K562 (cell line): ENCODE measurements around the gene ARV1. TPM values are rescaled to one million over a fixed set of nuclear protein-coding genes. Genes with fewer than 3 reads are reported as not detected.
A peak's percentile ranks its signal among the peaks of the same experiment; 100 is the strongest.

Experiments used
- ATAC-seq: fragments of 200-7000 bp; cut with Tn5 transposase; 3 replicates; pipeline ENCODE4 v1.9.1; 2020; ENCODE audit warnings: moderate library complexity
- Bru-seq: library from RNA; stranded (reverse); fragments of 400-500 nt; gene quantifications from one replicate; lab custom pipeline; 2021; lab: Mats Ljungman, UMichigan
- BruChase-seq, 2 experiments: library from RNA; stranded (reverse); fragments of 400-500 nt; gene quantifications; one replicate each; lab custom pipeline; 2021; lab: Mats Ljungman, UMichigan
- BruUV-seq: library from RNA; stranded (reverse); fragments of 400-500 nt; replicated peaks from 2 replicates; lab custom pipeline; 2021; lab: Mats Ljungman, UMichigan
- CTCF ChIA-PET: fragments of 300-600 bp; formaldehyde crosslinking; extraction: SDS; loops from one replicate; lab custom pipeline; 2021; ENCODE audit warnings: low intra/inter-chr PET ratio; lab: Yijun Ruan, JAX
- POLR2A ChIA-PET: fragments of 300-600, 350-650 bp; sonication (Branson Sonifier 250); formaldehyde crosslinking; extraction: SDS; loops from one replicate; lab custom pipeline; 2021; ENCODE audit warnings: antibody characterized with exemption, inconsistent platforms; lab: Yijun Ruan, JAX
- DNase-seq, 4 experiments: peaks; one replicate each; pipeline versions ENCODE4 v3.0.0 to v3.0.0-alpha.2; 2011 to 2018; ENCODE audit warnings: low spot score in 3 of 4, mixed read lengths in 3 of 4; ENCODE audit errors: extremely low read depth in 1 of 4
- FAIRE-seq: peaks from 2 replicates; lab custom pipeline; 2011; peaks lifted over from hg19 to GRCh38; lab: Jason Lieb, UNC
- H2AFZ ChIP-seq: 2 replicates; pipeline ENCODE4 v1.6.0; 2011; ENCODE audit warnings: low read depth, low read length, control low read depth, inconsistent platforms
- H3K27ac ChIP-seq: fragments of 200-600 bp; 3 replicates; pipeline ENCODE4 v1.8.0; 2011; ENCODE audit warnings: low read depth, mild to moderate bottlenecking, control low read depth, inconsistent platforms, low read length, moderate library complexity, mixed read lengths; ENCODE audit errors: extremely low read depth
- H3K27me3 ChIP-seq, 2 experiments: fragments of 300-600 bp in 1 of 2; 2 replicates in 1 of 2; 3 replicates in 1 of 2; pipeline versions ENCODE4 v1.6.0 to v1.8.0; 2011; ENCODE audit warnings: inconsistent platforms in 2 of 2, low read length in 2 of 2, mild to moderate bottlenecking in 1 of 2, mixed read lengths in 1 of 2, moderate library complexity in 1 of 2; ENCODE audit not compliant: control insufficient read depth in 2 of 2, insufficient read depth in 2 of 2
- H3K36me3 ChIP-seq: fragments of 300-600 bp; 3 replicates; pipeline ENCODE4 v1.8.0; 2011; ENCODE audit warnings: mild to moderate bottlenecking, low read length, inconsistent platforms; ENCODE audit not compliant: control insufficient read depth, insufficient read depth
- H3K4me1 ChIP-seq, 2 experiments: fragments of 200-600 bp in 1 of 2; replicated peaks in 1 of 2; 2 replicates in 1 of 2; 3 replicates in 1 of 2; pipeline versions ENCODE4 v1.5.1 to v1.8.0; 2011; ENCODE audit warnings: inconsistent platforms in 2 of 2, low read length in 2 of 2, mild to moderate bottlenecking in 1 of 2, mixed read lengths in 1 of 2, moderate library complexity in 1 of 2; ENCODE audit not compliant: control insufficient read depth in 2 of 2, insufficient read depth in 2 of 2
- H3K4me2 ChIP-seq: 2 replicates; pipeline ENCODE4 v1.6.1; 2011; ENCODE audit warnings: low read length, control low read depth, inconsistent platforms, mixed read lengths; ENCODE audit not compliant: insufficient read depth
- H3K4me3 ChIP-seq: fragments of 200-600 bp; sonication (generic), shearing (Covaris generic); 2 replicates; pipeline ENCODE4 v1.5.1; 2016; ENCODE audit warnings: control low read depth, inconsistent platforms
- H3K79me2 ChIP-seq: fragments of 200-600 bp; 3 replicates; pipeline ENCODE4 v1.8.0; 2011; ENCODE audit warnings: low read length, inconsistent platforms; ENCODE audit not compliant: control insufficient read depth, insufficient read depth
- H3K9ac ChIP-seq, 2 experiments: 2 replicates each; pipeline versions ENCODE4 v1.6.0 to v1.6.1; 2011; ENCODE audit warnings: low read depth in 2 of 2, low read length in 2 of 2, control low read depth in 1 of 2, inconsistent platforms in 1 of 2, mild to moderate bottlenecking in 1 of 2, mixed read lengths in 1 of 2; ENCODE audit not compliant: insufficient read depth in 1 of 2
- H3K9me1 ChIP-seq: one replicate; pipeline ENCODE4 v1.6.0; 2011; ENCODE audit warnings: inconsistent platforms, mild to moderate bottlenecking, low read length, moderate library complexity; ENCODE audit not compliant: control insufficient read depth, insufficient read depth
- H3K9me3 ChIP-seq: replicated peaks from 2 replicates; pipeline ENCODE4 v1.5.1; 2011; ENCODE audit warnings: low read depth, low read length, inconsistent platforms; ENCODE audit not compliant: control insufficient read depth, insufficient read depth
- H4K20me1 ChIP-seq: replicated peaks from 2 replicates; pipeline ENCODE4 v1.6.1; 2011; ENCODE audit warnings: low read length, inconsistent platforms, mixed read lengths; ENCODE audit not compliant: control insufficient read depth, insufficient read depth
- NFYB ChIP-seq: IDR thresholded peaks from 2 replicates; pipeline ENCODE4 v1.6.1; 2011; ENCODE audit warnings: mild to moderate bottlenecking, moderate library complexity; ENCODE audit not compliant: insufficient read length; ENCODE audit errors: extremely low read depth
- POLR2AphosphoS2 ChIP-seq: IDR thresholded peaks from 2 replicates; pipeline ENCODE4 v1.6.1; 2012; ENCODE audit warnings: low read length, improper control_type of control experiment
- RAD51 ChIP-seq: fragments of 450-650 bp; IDR thresholded peaks from 2 replicates; pipeline ENCODE4 v1.7.1; 2016; ENCODE audit warnings: low read depth, mild to moderate bottlenecking, borderline replicate concordance
- RBM39 ChIP-seq: fragments of 200-400 bp; formaldehyde crosslinking; optimal IDR thresholded peaks from 2 replicates; pipeline ENCODE3; 2018; ENCODE audit warnings: low read depth, low read length
- ZNF717 ChIP-seq: fragments of 250-450 bp; sonication (Bioruptor Pico); IDR thresholded peaks from 2 replicates; pipeline ENCODE4 v1.5.0; 2021
- WGBS: fragments of 100-300 bp; shearing (Covaris generic); methylation state at CpG from one replicate; pipeline ENCODE4 v1.1.6; 2016; ENCODE audit warnings: low coverage, mixed read lengths; ENCODE audit not compliant: insufficient coverage; ENCODE audit errors: missing lambda C conversion rate; 5-methylcytosine and 5-hydroxymethylcytosine counted together
- in situ Hi-C: fragments of 300-500 bp; cut with MboI; formaldehyde crosslinking; loops from 4 replicates; pipeline ENCODE4 v1.15.0; 2018; ENCODE audit warnings: inconsistent platforms, mixed read lengths
- intact Hi-C: fragments of 100-400 bp; cut with micrococcal nuclease; formaldehyde crosslinking; loops from 2 replicates; pipeline ENCODE4 v1.14.2; 2022
- long read RNA-seq, 3 experiments: library from polyadenylated mRNA in 2 of 3; library from RNA in 1 of 3; unstranded in 2 of 3; stranded (forward) in 1 of 3; transcript quantifications; one replicate each; pipeline ENCODE4 v2.0.0, GENCODE V29; 2019 to 2022
- polyA minus RNA-seq, 3 experiments: library from RNA; depleted of rRNA, polyadenylated mRNA; stranded (reverse); fragments of >200 nt; gene quantifications; 2 replicates each; pipeline ENCODE4 v1.2.3, GENCODE V29; 2011
- polyA plus RNA-seq, 8 experiments: library from polyadenylated mRNA; depleted of rRNA in 4 of 8; stranded (reverse) in 5 of 8; unstranded in 3 of 8; fragments of >200 nt; fragmentation: Nextera tagmentation in 2 of 8; fragmentation: Illumina TruSeq in 1 of 8; extraction: Ambion mirVana in 2 of 8; extraction: Trizol in 1 of 8; gene quantifications; 2 replicates each; pipeline versions ENCODE4 v1.2.1 to v1.2.3, GENCODE V29; 2011 to 2014; ENCODE audit warnings: inconsistent platforms in 1 of 8, missing spikeins in 1 of 8
- total RNA-seq, 7 experiments: library from RNA; depleted of rRNA in 6 of 7; stranded (reverse); fragments of >200 nt in 6 of 7; fragmentation: Illumina TruSeq in 2 of 7; extraction: Trizol in 2 of 7; gene quantifications; 2 replicates each; pipeline versions ENCODE4 v1.2.1 to v1.2.3, GENCODE V29; 2011 to 2021; ENCODE audit warnings: low replicate concordance in 1 of 7
- TF ChIP-seq, protein P1 (sequence below): sonication (generic); formaldehyde crosslinking; IDR thresholded peaks from 2 replicates; pipeline ENCODE4 v1.8.0; 2023; ENCODE audit warnings: mild to moderate bottlenecking, missing genetic modification reagents
- TF ChIP-seq, protein P2 (sequence below): sonication (generic); formaldehyde crosslinking; IDR thresholded peaks from 2 replicates; pipeline ENCODE4 v1.8.1; 2023; ENCODE audit warnings: mild to moderate bottlenecking, missing genetic modification reagents, moderate library complexity

Gene ARV1
- total RNA-seq (2011; cell fraction: chromatin; rRNA removed; ENCODE audit: low replicate concordance) = 34.0 and 60.9 TPM in 2 replicates
- total RNA-seq (2011; cell fraction: nucleolus; rRNA removed) = 35.9 and 44.0 TPM in 2 replicates
- 68.0 and 76.8 TPM in 2 replicates for total RNA-seq (2011; cell fraction: nucleoplasm; rRNA removed)
- total RNA-seq (2014; rRNA removed) (54.8 and 66.6 TPM in 2 replicates), total RNA-seq (2014; rRNA removed; fragmentation: Illumina TruSeq; extraction: Trizol) (85.3 and 92.3 TPM in 2 replicates), total RNA-seq (2015; rRNA removed; fragmentation: Illumina TruSeq; extraction: Trizol) (70.0 and 74.0 TPM in 2 replicates), total RNA-seq (2021) (63.5 and 65.5 TPM in 2 replicates), polyA plus RNA-seq (2011; rRNA removed) (101 and 139 TPM in 2 replicates), polyA plus RNA-seq (2014; fragmentation: Illumina TruSeq; extraction: Trizol) (110 and 129 TPM in 2 replicates), polyA plus RNA-seq (2014; fragmentation: Nextera tagmentation; extraction: Ambion mirVana) (10 to 100 TPM; 61.9 to 71.0 TPM), polyA plus RNA-seq (2014; rRNA removed) (117 and 128 TPM in 2 replicates), polyA minus RNA-seq (2011; rRNA and poly(A)+ RNA removed) (49.0 and 59.1 TPM in 2 replicates), Bru-seq, nascent RNA (percentile 91 among the genes with signal in this experiment), BruChase-seq, experiment 1, labeled RNA remaining after a 2-hour chase (percentile 94 among the genes with signal in this experiment), BruChase-seq, experiment 2, labeled RNA remaining after a 6-hour chase (percentile 89 among the genes with signal in this experiment)
- 40.2 and 61.9 TPM in 2 replicates for polyA plus RNA-seq (2011; cell fraction: cytosol; rRNA removed)
- polyA plus RNA-seq (2011; cell fraction: nucleus; rRNA removed) = 45.5 and 69.3 TPM in 2 replicates
- 68.8 and 104 TPM in 2 replicates for polyA plus RNA-seq (2012)
- 18.5 and 25.1 TPM in 2 replicates for polyA minus RNA-seq (2011; cell fraction: cytosol; rRNA and poly(A)+ RNA removed)
- polyA minus RNA-seq (2011; cell fraction: nucleus; rRNA and poly(A)+ RNA removed) = 12.0 and 15.7 TPM in 2 replicates
- long read RNA-seq, experiment 1, transcript ARV1-201 (6 exons, 1,335 nt) = major isoform, 85 of 109 reads
- long read RNA-seq, experiment 1, partial matches to known transcripts = 4 of 109 reads
- long read RNA-seq, experiment 1, other reads (novel, unspliced or antisense) = 17 of 109 reads
- long read RNA-seq, experiment 2, transcript ARV1-201 (6 exons, 1,335 nt) = major isoform, 42 of 79 reads
- long read RNA-seq, experiment 2, partial matches to known transcripts = 17 of 79 reads
- long read RNA-seq, experiment 2, other reads (novel, unspliced or antisense) = 20 of 79 reads
- long read RNA-seq, experiment 3, transcript ARV1-201 (6 exons, 1,335 nt) = major isoform, 41 of 53 reads
- long read RNA-seq, experiment 3, partial matches to known transcripts = 1 of 53 reads
- long read RNA-seq, experiment 3, other reads (novel, unspliced or antisense) = 10 of 53 reads

DNA sequence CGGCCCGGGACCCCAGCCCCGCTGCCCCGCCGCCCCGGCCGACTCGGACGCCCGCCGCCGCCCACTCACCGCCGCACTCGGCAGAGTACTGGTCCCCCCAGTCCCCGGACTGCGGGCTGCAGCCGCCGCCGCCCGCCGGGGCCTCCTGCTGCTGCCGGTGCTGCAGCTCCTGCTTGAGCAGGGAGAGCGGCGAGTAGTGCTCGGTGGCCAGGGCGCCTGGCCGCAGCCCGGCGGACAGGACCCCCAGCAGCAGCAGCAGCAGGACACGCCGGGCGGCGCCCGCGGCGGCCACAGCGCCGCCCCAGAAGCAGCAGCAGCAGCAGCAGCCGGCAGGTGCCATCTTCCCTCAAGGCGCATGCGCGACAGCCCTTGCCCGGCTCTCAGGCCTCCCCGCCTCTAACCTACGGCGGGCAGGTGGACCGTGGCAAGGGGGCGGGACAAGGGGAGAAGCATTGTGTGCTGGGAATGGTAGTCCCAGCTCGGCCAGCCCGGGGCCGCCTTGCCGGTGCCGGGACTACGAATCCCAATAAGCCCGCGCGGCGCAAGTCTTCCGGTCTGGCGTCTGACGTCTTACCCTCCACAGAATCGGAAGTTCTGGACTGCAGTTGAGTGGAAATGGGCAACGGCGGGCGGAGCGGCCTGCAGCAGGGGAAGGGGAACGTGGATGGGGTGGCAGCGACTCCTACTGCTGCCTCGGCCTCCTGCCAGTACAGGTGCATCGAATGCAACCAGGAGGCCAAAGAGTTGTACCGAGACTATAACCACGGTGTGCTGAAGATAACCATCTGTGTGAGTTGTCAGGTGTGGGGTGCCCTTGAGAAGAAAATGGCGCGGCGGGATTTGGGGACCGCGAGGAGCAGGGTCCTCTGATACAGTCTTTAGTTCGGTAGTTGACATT lies at the start of gene ARV1, which contains the start of gene TTC13:
Gene ARV1, plus strand, starts transcription at position 604 of the 898 bp plus-strand sequence. Its CDS starts 12 bp downstream, at position 616.
Gene TTC13, minus strand, starts transcription at position 371 of the 898 bp plus-strand sequence. Its CDS starts 31 bp downstream, at position 340.
- ChIA-PET CTCF (interaction anchor here (0.5 kb wide), 1 partner anchor 558 kb away, joined by 3 read pairs; no protein-coding TSS in a partner anchor), POLR2A (interaction anchor here (0.6 to 1.3 kb wide), 7 partner anchors 13 to 129 kb away, joined by 3 read pairs; no protein-coding TSS in a partner anchor)
- Histone ChIP-seq H2AFZ (peak within 1 kb of the TSS; percentile 81), H3K9me1 (no peaks in the 10 kb centered on the region), H3K4me3 (peak within 1 kb of the TSS; percentile 62), H3K9ac (peak within 1 kb of the TSS; percentile 88 to 91), H3K27ac (peak within 1 kb of the TSS; percentile 75), H3K79me2 (peaks cover 66% of the 10 kb centered on the region), H3K9me3 (no peaks in the 10 kb centered on the region; the same call in 1 of the 2 replicates), H3K36me3 (peaks cover 44% of the 10 kb centered on the region), H3K4me2 (peak within 1 kb of the TSS; percentile 92), H3K27me3 (no peaks in the 10 kb centered on the region), H4K20me1 (no peaks in the 10 kb centered on the region), H3K4me1 (peaks cover 21 to 40% of the 10 kb centered on the region in 2 experiments; a peak in 4 of 5 replicates)
- in situ Hi-C loops (no loop called here), intact Hi-C loops (loop anchor here (2.0 to 5.0 kb wide), 5 partner anchors 62 to 181 kb away; partner anchors contain the start of gene C1orf198)
- peak; percentile 99 to 100 (median 99) for DNase-seq
- under 1% methylated on average over 67 of the region's 79 CpGs for WGBS
- peak; percentile 99 for ATAC-seq
- peak; percentile 92 for FAIRE-seq
- BruUV-seq = no TSS peak
- TF ChIP-seq ZNF717 (CRISPR knock-in tag) (no peak), RBM39 (no peak), NFYB (no peak), POLR2AphosphoS2 (no peak), RAD51 (no peak; the same call in 1 of the 2 replicates)
- TF ChIP-seq, protein P1, sequence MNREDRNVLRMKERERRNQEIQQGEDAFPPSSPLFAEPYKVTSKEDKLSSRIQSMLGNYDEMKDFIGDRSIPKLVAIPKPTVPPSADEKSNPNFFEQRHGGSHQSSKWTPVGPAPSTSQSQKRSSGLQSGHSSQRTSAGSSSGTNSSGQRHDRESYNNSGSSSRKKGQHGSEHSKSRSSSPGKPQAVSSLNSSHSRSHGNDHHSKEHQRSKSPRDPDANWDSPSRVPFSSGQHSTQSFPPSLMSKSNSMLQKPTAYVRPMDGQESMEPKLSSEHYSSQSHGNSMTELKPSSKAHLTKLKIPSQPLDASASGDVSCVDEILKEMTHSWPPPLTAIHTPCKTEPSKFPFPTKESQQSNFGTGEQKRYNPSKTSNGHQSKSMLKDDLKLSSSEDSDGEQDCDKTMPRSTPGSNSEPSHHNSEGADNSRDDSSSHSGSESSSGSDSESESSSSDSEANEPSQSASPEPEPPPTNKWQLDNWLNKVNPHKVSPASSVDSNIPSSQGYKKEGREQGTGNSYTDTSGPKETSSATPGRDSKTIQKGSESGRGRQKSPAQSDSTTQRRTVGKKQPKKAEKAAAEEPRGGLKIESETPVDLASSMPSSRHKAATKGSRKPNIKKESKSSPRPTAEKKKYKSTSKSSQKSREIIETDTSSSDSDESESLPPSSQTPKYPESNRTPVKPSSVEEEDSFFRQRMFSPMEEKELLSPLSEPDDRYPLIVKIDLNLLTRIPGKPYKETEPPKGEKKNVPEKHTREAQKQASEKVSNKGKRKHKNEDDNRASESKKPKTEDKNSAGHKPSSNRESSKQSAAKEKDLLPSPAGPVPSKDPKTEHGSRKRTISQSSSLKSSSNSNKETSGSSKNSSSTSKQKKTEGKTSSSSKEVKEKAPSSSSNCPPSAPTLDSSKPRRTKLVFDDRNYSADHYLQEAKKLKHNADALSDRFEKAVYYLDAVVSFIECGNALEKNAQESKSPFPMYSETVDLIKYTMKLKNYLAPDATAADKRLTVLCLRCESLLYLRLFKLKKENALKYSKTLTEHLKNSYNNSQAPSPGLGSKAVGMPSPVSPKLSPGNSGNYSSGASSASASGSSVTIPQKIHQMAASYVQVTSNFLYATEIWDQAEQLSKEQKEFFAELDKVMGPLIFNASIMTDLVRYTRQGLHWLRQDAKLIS = 0 out of 2 replicates have a peak, but pooled peaks have one; percentile 58
- TF ChIP-seq, protein P2, sequence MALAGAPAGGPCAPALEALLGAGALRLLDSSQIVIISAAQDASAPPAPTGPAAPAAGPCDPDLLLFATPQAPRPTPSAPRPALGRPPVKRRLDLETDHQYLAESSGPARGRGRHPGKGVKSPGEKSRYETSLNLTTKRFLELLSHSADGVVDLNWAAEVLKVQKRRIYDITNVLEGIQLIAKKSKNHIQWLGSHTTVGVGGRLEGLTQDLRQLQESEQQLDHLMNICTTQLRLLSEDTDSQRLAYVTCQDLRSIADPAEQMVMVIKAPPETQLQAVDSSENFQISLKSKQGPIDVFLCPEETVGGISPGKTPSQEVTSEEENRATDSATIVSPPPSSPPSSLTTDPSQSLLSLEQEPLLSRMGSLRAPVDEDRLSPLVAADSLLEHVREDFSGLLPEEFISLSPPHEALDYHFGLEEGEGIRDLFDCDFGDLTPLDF (CRISPR knock-in tag) = peak; percentile 91
